H9 (cell line): Measurements from ENCODE around the gene KY. TPM values are rescaled to one million over a fixed set of nuclear protein-coding genes. Genes with fewer than 3 reads are reported as not detected.

Source experiments
- DNase-seq: peaks from one replicate; pipeline ENCODE4 v3.0.0-alpha.2; 2017
- H2AFZ ChIP-seq: one replicate; pipeline ENCODE4 v1.6.1; 2013; ENCODE audit warnings: mild to moderate bottlenecking, low read length, control low read depth, moderate library complexity
- H2AK5ac ChIP-seq: 2 replicates; pipeline ENCODE4 v1.6.1; 2013; ENCODE audit warnings: low read length, control low read depth, mixed read lengths; ENCODE audit not compliant: insufficient read length
- H2BK120ac ChIP-seq: one replicate; pipeline ENCODE4 v1.6.1; 2013; ENCODE audit warnings: low read depth, mild to moderate bottlenecking, low read length, control low read depth, inconsistent platforms; ENCODE audit not compliant: poor library complexity, severe bottlenecking
- H2BK12ac ChIP-seq: 2 replicates; pipeline ENCODE4 v1.6.1; 2013; ENCODE audit warnings: low read length, control low read depth, mixed read lengths, low read depth; ENCODE audit not compliant: insufficient read length
- H2BK15ac ChIP-seq: 2 replicates; pipeline ENCODE4 v1.6.1; 2013; ENCODE audit warnings: low read depth, low read length, control low read depth
- H2BK20ac ChIP-seq: one replicate; pipeline ENCODE4 v1.6.1; 2013; ENCODE audit warnings: low read depth, mild to moderate bottlenecking, low read length, control low read depth, inconsistent platforms; ENCODE audit not compliant: poor library complexity, severe bottlenecking
- H2BK5ac ChIP-seq: 2 replicates; pipeline ENCODE4 v1.6.1; 2013; ENCODE audit warnings: low read length, control low read depth, mixed read lengths; ENCODE audit not compliant: insufficient read length
- H3K14ac ChIP-seq: 2 replicates; pipeline ENCODE4 v1.6.1; 2013; ENCODE audit warnings: low read length, control low read depth; ENCODE audit not compliant: insufficient read depth
- H3K18ac ChIP-seq: 2 replicates; pipeline ENCODE4 v1.6.1; 2013; ENCODE audit warnings: low read depth, mild to moderate bottlenecking, mixed read lengths, low read length, control low read depth; ENCODE audit not compliant: insufficient read length
- H3K23ac ChIP-seq: 2 replicates; pipeline ENCODE4 v1.6.1; 2013; ENCODE audit warnings: low read length, control low read depth, mixed read lengths, low read depth; ENCODE audit not compliant: insufficient read length
- H3K23me2 ChIP-seq: 2 replicates; pipeline ENCODE4 v1.6.1; 2013; ENCODE audit warnings: low read depth, mild to moderate bottlenecking, mixed read lengths, low read length, control low read depth; ENCODE audit not compliant: insufficient read length, poor library complexity, severe bottlenecking
- H3K27ac ChIP-seq: 2 replicates; pipeline ENCODE4 v1.5.1; 2013; ENCODE audit warnings: low read length, control low read depth, mixed read lengths, low read depth; ENCODE audit not compliant: insufficient read length
- H3K27me3 ChIP-seq: 2 replicates; pipeline ENCODE4 v1.6.1; 2013; ENCODE audit warnings: low read length, control low read depth, inconsistent platforms; ENCODE audit not compliant: insufficient read depth
- H3K4ac ChIP-seq: 2 replicates; pipeline ENCODE4 v1.6.1; 2013; ENCODE audit warnings: low read depth, mild to moderate bottlenecking, control low read depth, inconsistent platforms, low read length, moderate library complexity
- H3K4me1 ChIP-seq: 2 replicates; pipeline ENCODE4 v1.6.1; 2013; ENCODE audit warnings: low read length, control low read depth, inconsistent platforms; ENCODE audit not compliant: insufficient read depth
- H3K4me2 ChIP-seq: 2 replicates; pipeline ENCODE4 v1.6.1; 2013; ENCODE audit warnings: low read length, control low read depth, mixed read lengths; ENCODE audit not compliant: insufficient read length, insufficient read depth
- H3K56ac ChIP-seq: 2 replicates; pipeline ENCODE4 v1.6.1; 2013; ENCODE audit warnings: low read depth, mild to moderate bottlenecking, mixed read lengths, low read length, control low read depth; ENCODE audit not compliant: insufficient read length
- H3K79me1 ChIP-seq: 2 replicates; pipeline ENCODE4 v1.6.1; 2013; ENCODE audit warnings: low read depth, mild to moderate bottlenecking, moderate library complexity, low read length, control low read depth, inconsistent platforms; ENCODE audit not compliant: insufficient read depth, poor library complexity, severe bottlenecking
- H3K79me2 ChIP-seq: 2 replicates; pipeline ENCODE4 v1.6.1; 2013; ENCODE audit warnings: low read length, control low read depth, inconsistent platforms; ENCODE audit not compliant: insufficient read depth
- H3K9ac ChIP-seq: 2 replicates; pipeline ENCODE4 v1.6.1; 2013; ENCODE audit warnings: low read length, control low read depth, mixed read lengths; ENCODE audit not compliant: insufficient read length; ENCODE audit errors: extremely low read depth
- H3K9me3 ChIP-seq: one replicate; pipeline ENCODE4 v1.6.1; 2013; ENCODE audit warnings: low read depth, low read length, inconsistent platforms; ENCODE audit not compliant: control insufficient read depth
- H3T11ph ChIP-seq: one replicate; pipeline ENCODE4 v1.6.1; 2013; ENCODE audit warnings: mild to moderate bottlenecking, low read length, control low read depth, inconsistent platforms
- H4K20me1 ChIP-seq: one replicate; pipeline ENCODE4 v1.6.1; 2013; ENCODE audit not compliant: control insufficient read depth, insufficient read length, insufficient read depth
- H4K5ac ChIP-seq: 2 replicates; pipeline ENCODE4 v1.6.1; 2013; ENCODE audit warnings: low read depth, mild to moderate bottlenecking, mixed read lengths, low read length, control low read depth; ENCODE audit not compliant: insufficient read length
- H4K8ac ChIP-seq: replicated peaks from 2 replicates; pipeline ENCODE4 v1.6.1; 2013; ENCODE audit warnings: low read length, control low read depth, mixed read lengths, low read depth; ENCODE audit not compliant: insufficient read length
- H4K91ac ChIP-seq: 2 replicates; pipeline ENCODE4 v1.6.1; 2013; ENCODE audit warnings: low read depth, mild to moderate bottlenecking, moderate library complexity, mixed read lengths, low read length, control low read depth; ENCODE audit not compliant: insufficient read length
- H3K27ac Mint-ChIP-seq, 3 experiments: 2 replicates in 2 of 3; 3 replicates in 1 of 3; pipeline ENCODE4 v1.8.0; 2020 to 2021; ENCODE audit warnings: mixed read lengths in 3 of 3, mild to moderate bottlenecking in 1 of 3, moderate library complexity in 1 of 3
- H3K27me3 Mint-ChIP-seq: 2 replicates; pipeline ENCODE4 v1.8.0; 2021; ENCODE audit warnings: low read depth, mild to moderate bottlenecking, moderate library complexity, mixed read lengths
- H3K36me3 Mint-ChIP-seq, 3 experiments: 2 replicates in 2 of 3; 3 replicates in 1 of 3; pipeline ENCODE4 v1.8.0; 2020 to 2021; ENCODE audit warnings: low read depth in 3 of 3, mixed read lengths in 3 of 3; ENCODE audit not compliant: insufficient read depth in 1 of 3
- H3K4me1 Mint-ChIP-seq, 2 experiments: 2 replicates each; pipeline ENCODE4 v1.8.0; 2020; ENCODE audit warnings: mixed read lengths in 2 of 2
- H3K4me3 Mint-ChIP-seq, 2 experiments: 2 replicates in 1 of 2; 3 replicates in 1 of 2; pipeline ENCODE4 v1.8.0; 2020 to 2021; ENCODE audit warnings: mild to moderate bottlenecking in 2 of 2, mixed read lengths in 2 of 2, moderate library complexity in 1 of 2
- H3K9me3 Mint-ChIP-seq, 2 experiments: 2 replicates in 1 of 2; 3 replicates in 1 of 2; pipeline ENCODE4 v1.8.0; 2020; ENCODE audit warnings: mild to moderate bottlenecking in 2 of 2, mixed read lengths in 2 of 2, moderate library complexity in 1 of 2
- CTCF ChIP-seq: fragments of 200-600 bp; sonication (generic); conservative IDR thresholded peaks from 3 replicates; pipeline ENCODE4 v1.8.0; 2021; ENCODE audit warnings: antibody characterized with exemption, mild to moderate bottlenecking
- WGBS: extraction: QIAGEN DNeasy Blood & Tissue Kit; methylation state at CpG from one replicate; pipeline ENCODE4 v1.1.7; 2013; ENCODE audit warnings: missing lambda C conversion rate, low lambda C conversion rate, mixed read lengths; ENCODE audit not compliant: insufficient read length; ENCODE audit errors: extremely low coverage; 5-methylcytosine and 5-hydroxymethylcytosine counted together
- total RNA-seq: library from RNA; stranded (reverse); gene quantifications from 2 replicates; pipeline ENCODE4 v1.2.1, GENCODE V29; 2021

KY gene
- total RNA-seq, 1 experiment from 2014 or later = not detected

- H3K56ac ChIP-seq = no peak overlapping the region
- Mint-ChIP-seq H3K9me3 (peaks cover 0 to under 1% of the 10 kb centered on the region in 2 experiments; a peak in 1 of 5 replicates), H3K4me1 (peaks cover 0 to 3% of the 10 kb centered on the region in 2 experiments; a peak in 1 of 4 replicates), H3K27me3 (peaks cover 21% of the 10 kb centered on the region), H3K4me3 (no peak overlapping the region), H3K36me3 (no peaks in the 10 kb centered on the region; a peak in 1 of 7 replicates), H3K27ac (no peak overlapping the region)
- no peak overlapping the region for H3K18ac ChIP-seq
- H3K9ac ChIP-seq = no peak overlapping the region
- no peak overlapping the region for H3K4me2 ChIP-seq
- no peaks in the 10 kb centered on the region for H3K9me3 ChIP-seq
- no peak overlapping the region for H2AK5ac ChIP-seq
- no peak overlapping the region for H2BK5ac ChIP-seq
- H2BK120ac ChIP-seq = no peak overlapping the region
- H3T11ph ChIP-seq = no peak overlapping the region
- H2BK20ac ChIP-seq = no peak overlapping the region
- H2BK15ac ChIP-seq = no peak overlapping the region
- no peaks in the 10 kb centered on the region; the same call in 1 of the 2 replicates for H3K27me3 ChIP-seq
- no peak overlapping the region for H4K5ac ChIP-seq
- DNase-seq = no peak
- no peaks in the 10 kb centered on the region for H3K4me1 ChIP-seq
- WGBS = no CpG with 5 or more reads among the region's 5 CpGs
- H3K23me2 ChIP-seq = no peaks in the 10 kb centered on the region
- no peak overlapping the region for H4K91ac ChIP-seq
- no peaks in the 10 kb centered on the region for H4K20me1 ChIP-seq
- no peaks in the 10 kb centered on the region for H3K79me1 ChIP-seq
- H4K8ac ChIP-seq = no peak overlapping the region
- H3K14ac ChIP-seq = no peak overlapping the region
- H3K79me2 ChIP-seq = no peaks in the 10 kb centered on the region
- no peak overlapping the region for H2BK12ac ChIP-seq
- H3K4ac ChIP-seq = no peak overlapping the region
- no peak overlapping the region for H3K23ac ChIP-seq
- TF ChIP-seq CTCF = no peak
- no peak overlapping the region for H3K27ac ChIP-seq
- no peak overlapping the region for H2AFZ ChIP-seq
Measured at GRCh38 chr3:134592806-134593205, 58.0 kb downstream of the KY start.
